Smooth muscle cell (in vitro differentiated cells): Measurements from ENCODE around the gene PLEKHH1. TPM values are rescaled to one million over a fixed set of nuclear protein-coding genes. Genes with fewer than 3 reads are reported as not detected.

ENCODE experiments used
- DNase-seq: peaks from one replicate; lab custom pipeline; 2025; ENCODE audit not compliant: unreplicated experiment; lab: John Stamatoyannopoulos, UW
- H2AFZ ChIP-seq: fragments of 200-600 bp; sonication (generic); 2 replicates; pipeline ENCODE4 v1.6.0; 2016; ENCODE audit warnings: antibody characterized with exemption, low read depth, mild to moderate bottlenecking
- H3F3A ChIP-seq: fragments of 200-600 bp; sonication (generic); 2 replicates; pipeline ENCODE4 v1.6.0; 2017; ENCODE audit warnings: antibody characterized with exemption, low read depth
- H3K27ac ChIP-seq: fragments of 200-600 bp; sonication (generic); 2 replicates; pipeline ENCODE4 v1.5.1; 2016; ENCODE audit warnings: low read depth, mild to moderate bottlenecking
- H3K27me3 ChIP-seq: fragments of 200-600 bp; sonication (generic); 2 replicates; pipeline ENCODE4 v1.6.1; 2016; ENCODE audit warnings: low read depth, mild to moderate bottlenecking
- H3K36me3 ChIP-seq: fragments of 200-600 bp; sonication (generic); 2 replicates; pipeline ENCODE4 v1.5.1; 2016; ENCODE audit warnings: low read depth
- H3K4me1 ChIP-seq: fragments of 200-600 bp; sonication (generic); 2 replicates; pipeline ENCODE4 v1.5.1; 2016; ENCODE audit warnings: low read depth
- H3K4me2 ChIP-seq: fragments of 200-600 bp; sonication (generic); 2 replicates; pipeline ENCODE4 v1.6.0; 2016; ENCODE audit warnings: mild to moderate bottlenecking
- H3K4me3 ChIP-seq: fragments of 200-600 bp; sonication (generic); 2 replicates; pipeline ENCODE4 v1.5.1; 2016; ENCODE audit warnings: mild to moderate bottlenecking
- H3K79me2 ChIP-seq: fragments of 200-600 bp; sonication (generic); 2 replicates; pipeline ENCODE4 v1.6.0; 2016; ENCODE audit warnings: low read depth, mild to moderate bottlenecking
- H3K9ac ChIP-seq: fragments of 200-600 bp; sonication (generic); 2 replicates; pipeline ENCODE4 v1.6.0; 2016; ENCODE audit warnings: low read depth
- H3K9me3 ChIP-seq: fragments of 200-600 bp; sonication (generic); replicated peaks from 2 replicates; pipeline ENCODE4 v1.5.1; 2016; ENCODE audit warnings: low read depth
- H4K20me1 ChIP-seq: fragments of 200-600 bp; sonication (generic); 2 replicates; pipeline ENCODE4 v1.6.0; 2016; ENCODE audit warnings: low read depth
- CTCF ChIP-seq: fragments of 200-600 bp; sonication (generic); IDR thresholded peaks from 2 replicates; pipeline ENCODE4 v1.5.1; 2017; ENCODE audit warnings: borderline replicate concordance, mild to moderate bottlenecking, antibody characterized with exemption; ENCODE audit not compliant: insufficient read depth, poor library complexity, severe bottlenecking
- WGBS: methylation state at CpG from one replicate; pipeline ENCODE4 v1.1.7; 2016; ENCODE audit warnings: low lambda C conversion rate; 5-methylcytosine and 5-hydroxymethylcytosine counted together
- polyA plus RNA-seq: library from polyadenylated mRNA; unstranded; fragments of >200 nt; fragmentation: Nextera tagmentation; extraction: Ambion mirVana; gene quantifications from 2 replicates; pipeline ENCODE4 v1.2.1, GENCODE V29; 2016
- total RNA-seq: library from RNA; depleted of rRNA; stranded (reverse); fragments of >200 nt; gene quantifications from 2 replicates; pipeline ENCODE4 v1.2.3, GENCODE V29; 2014

PLEKHH1 gene
- 2.6 and 12.1 TPM in 2 replicates for total RNA-seq
- 0.88 and 3.8 TPM in 2 replicates for polyA plus RNA-seq

DNA sequence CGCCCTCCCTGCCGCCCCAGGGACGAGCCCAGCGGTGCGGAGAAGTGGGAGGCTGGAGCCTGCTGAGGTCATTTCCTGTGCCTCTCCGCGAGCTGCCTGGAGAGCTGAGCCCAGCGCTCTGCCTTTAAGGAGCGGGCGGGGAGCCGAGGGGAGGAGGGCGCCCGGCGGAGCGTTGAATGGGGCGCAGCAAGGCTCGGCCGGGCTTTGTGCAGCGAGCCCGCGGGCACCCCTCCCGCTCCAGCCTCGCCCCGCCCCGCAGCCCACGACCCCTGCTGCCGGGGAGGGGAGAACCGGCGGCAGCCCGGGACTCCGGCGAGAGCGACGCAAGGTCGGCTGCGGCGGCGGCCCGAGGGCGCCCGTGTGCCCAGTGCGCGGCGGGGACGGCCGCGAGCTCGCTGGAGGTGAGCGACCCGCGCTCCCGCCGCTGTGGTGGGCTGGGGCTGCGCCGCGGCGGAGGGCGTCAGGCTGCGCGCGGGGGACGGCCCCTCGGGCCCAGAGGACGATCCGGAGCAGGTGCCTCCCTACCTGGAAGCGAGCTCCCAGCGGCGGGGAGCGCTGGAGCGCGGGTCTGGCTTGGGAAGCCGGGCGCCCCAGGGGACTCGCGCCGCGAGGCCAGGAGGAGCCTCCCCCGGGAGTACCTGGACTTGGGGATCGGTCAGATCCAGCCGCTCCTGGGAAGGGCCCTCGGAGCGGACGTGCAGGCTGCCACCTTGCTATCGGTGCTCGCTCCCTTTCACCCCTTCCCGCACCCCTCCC, at the start of gene PLEKHH1:
TSS of gene PLEKHH1 (plus strand) at position 293 of the 756 bp plus-strand sequence. CDS start 8,578 bp downstream, outside the sequence.
- Histone ChIP-seq H3K4me1 (no peaks in the 10 kb centered on the region), H3K36me3 (no peaks in the 10 kb centered on the region), H3F3A (peaks cover 6% of the 10 kb centered on the region), H3K27me3 (peaks cover 4% of the 10 kb centered on the region), H3K4me3 (peak within 1 kb of the TSS; percentile 79), H2AFZ (peak within 1 kb of the TSS; percentile 99), H3K9ac (peak within 1 kb of the TSS; percentile 76), H3K4me2 (peak within 1 kb of the TSS; percentile 94), H3K79me2 (no peaks in the 10 kb centered on the region), H4K20me1 (no peaks in the 10 kb centered on the region), H3K9me3 (no peaks in the 10 kb centered on the region), H3K27ac (no peak within 1 kb of the TSS)
- WGBS, result 2% methylated on average over 51 of the region's 86 CpGs
- no peak for TF ChIP-seq CTCF
- DNase-seq, result peak; percentile 21

GRCh38 chr14:67483579-67484285, 49.4 kb upstream of the PLEKHH1 start:
- Histone ChIP-seq H4K20me1 (no peaks in the 10 kb centered on the region), H3K36me3 (no peaks in the 10 kb centered on the region), H3F3A (no peaks in the 10 kb centered on the region), H3K4me2 (no peak overlapping the region), H3K27me3 (no peaks in the 10 kb centered on the region), H2AFZ (no peak overlapping the region), H3K9me3 (no peaks in the 10 kb centered on the region), H3K9ac (no peak overlapping the region), H3K79me2 (no peaks in the 10 kb centered on the region), H3K27ac (no peak overlapping the region), H3K4me3 (no peak overlapping the region), H3K4me1 (no peaks in the 10 kb centered on the region)
- DNase-seq, result no peak
- WGBS, result 91% methylated on average over 8 of the region's 8 CpGs
- no peak for TF ChIP-seq CTCF

GRCh38 chr14:67485501-67486095, 47.5 kb upstream of the PLEKHH1 start:
- no peaks in the 10 kb centered on the region for H3K36me3 ChIP-seq
- WGBS, result 50% methylated on average over 4 of the region's 4 CpGs
- H3K9ac ChIP-seq, result no peak overlapping the region
- H2AFZ ChIP-seq, result peak overlapping the region; percentile 65
- no peaks in the 10 kb centered on the region for H3K27me3 ChIP-seq
- H3K9me3 ChIP-seq, result no peaks in the 10 kb centered on the region
- no peak overlapping the region for H3K4me3 ChIP-seq
- peak; percentile 10 for DNase-seq
- H4K20me1 ChIP-seq, result no peaks in the 10 kb centered on the region
- no peaks in the 10 kb centered on the region for H3K79me2 ChIP-seq
- no peaks in the 10 kb centered on the region for H3F3A ChIP-seq
- H3K27ac ChIP-seq, result no peak overlapping the region
- no peak for TF ChIP-seq CTCF
- no peak overlapping the region for H3K4me2 ChIP-seq
- H3K4me1 ChIP-seq, result no peaks in the 10 kb centered on the region
